Smooth muscle cell (in vitro differentiated cells): ENCODE measurements around the gene TSPAN12. TPM values are rescaled to one million over a fixed set of nuclear protein-coding genes. Genes with fewer than 3 reads are reported as not detected.

Experiments
- DNase-seq: peaks from one replicate; lab custom pipeline; 2025; ENCODE audit not compliant: unreplicated experiment; lab: John Stamatoyannopoulos, UW
- H2AFZ ChIP-seq: fragments of 200-600 bp; sonication (generic); 2 replicates; pipeline ENCODE4 v1.6.0; 2016; ENCODE audit warnings: antibody characterized with exemption, low read depth, mild to moderate bottlenecking
- H3F3A ChIP-seq: fragments of 200-600 bp; sonication (generic); 2 replicates; pipeline ENCODE4 v1.6.0; 2017; ENCODE audit warnings: antibody characterized with exemption, low read depth
- H3K27ac ChIP-seq: fragments of 200-600 bp; sonication (generic); 2 replicates; pipeline ENCODE4 v1.5.1; 2016; ENCODE audit warnings: low read depth, mild to moderate bottlenecking
- H3K27me3 ChIP-seq: fragments of 200-600 bp; sonication (generic); 2 replicates; pipeline ENCODE4 v1.6.1; 2016; ENCODE audit warnings: low read depth, mild to moderate bottlenecking
- H3K36me3 ChIP-seq: fragments of 200-600 bp; sonication (generic); 2 replicates; pipeline ENCODE4 v1.5.1; 2016; ENCODE audit warnings: low read depth
- H3K4me1 ChIP-seq: fragments of 200-600 bp; sonication (generic); 2 replicates; pipeline ENCODE4 v1.5.1; 2016; ENCODE audit warnings: low read depth
- H3K4me2 ChIP-seq: fragments of 200-600 bp; sonication (generic); 2 replicates; pipeline ENCODE4 v1.6.0; 2016; ENCODE audit warnings: mild to moderate bottlenecking
- H3K4me3 ChIP-seq: fragments of 200-600 bp; sonication (generic); 2 replicates; pipeline ENCODE4 v1.5.1; 2016; ENCODE audit warnings: mild to moderate bottlenecking
- H3K79me2 ChIP-seq: fragments of 200-600 bp; sonication (generic); 2 replicates; pipeline ENCODE4 v1.6.0; 2016; ENCODE audit warnings: low read depth, mild to moderate bottlenecking
- H3K9ac ChIP-seq: fragments of 200-600 bp; sonication (generic); 2 replicates; pipeline ENCODE4 v1.6.0; 2016; ENCODE audit warnings: low read depth
- H3K9me3 ChIP-seq: fragments of 200-600 bp; sonication (generic); replicated peaks from 2 replicates; pipeline ENCODE4 v1.5.1; 2016; ENCODE audit warnings: low read depth
- H4K20me1 ChIP-seq: fragments of 200-600 bp; sonication (generic); 2 replicates; pipeline ENCODE4 v1.6.0; 2016; ENCODE audit warnings: low read depth
- WGBS: methylation state at CpG from one replicate; pipeline ENCODE4 v1.1.7; 2016; ENCODE audit warnings: low lambda C conversion rate; 5-methylcytosine and 5-hydroxymethylcytosine counted together
- polyA plus RNA-seq: library from polyadenylated mRNA; unstranded; fragments of >200 nt; fragmentation: Nextera tagmentation; extraction: Ambion mirVana; gene quantifications from 2 replicates; pipeline ENCODE4 v1.2.1, GENCODE V29; 2016
- total RNA-seq: library from RNA; depleted of rRNA; stranded (reverse); fragments of >200 nt; gene quantifications from 2 replicates; pipeline ENCODE4 v1.2.3, GENCODE V29; 2014
- TF ChIP-seq, protein P1 (sequence below): fragments of 200-600 bp; sonication (generic); IDR thresholded peaks from 2 replicates; pipeline ENCODE4 v1.5.1; 2017; ENCODE audit warnings: borderline replicate concordance, mild to moderate bottlenecking, antibody characterized with exemption; ENCODE audit not compliant: insufficient read depth, poor library complexity, severe bottlenecking

TSPAN12 gene
- total and polyA plus RNA-seq, 2 experiments from 2014 or later = 3.7 to 5.8 TPM

- TF ChIP-seq, protein P1, sequence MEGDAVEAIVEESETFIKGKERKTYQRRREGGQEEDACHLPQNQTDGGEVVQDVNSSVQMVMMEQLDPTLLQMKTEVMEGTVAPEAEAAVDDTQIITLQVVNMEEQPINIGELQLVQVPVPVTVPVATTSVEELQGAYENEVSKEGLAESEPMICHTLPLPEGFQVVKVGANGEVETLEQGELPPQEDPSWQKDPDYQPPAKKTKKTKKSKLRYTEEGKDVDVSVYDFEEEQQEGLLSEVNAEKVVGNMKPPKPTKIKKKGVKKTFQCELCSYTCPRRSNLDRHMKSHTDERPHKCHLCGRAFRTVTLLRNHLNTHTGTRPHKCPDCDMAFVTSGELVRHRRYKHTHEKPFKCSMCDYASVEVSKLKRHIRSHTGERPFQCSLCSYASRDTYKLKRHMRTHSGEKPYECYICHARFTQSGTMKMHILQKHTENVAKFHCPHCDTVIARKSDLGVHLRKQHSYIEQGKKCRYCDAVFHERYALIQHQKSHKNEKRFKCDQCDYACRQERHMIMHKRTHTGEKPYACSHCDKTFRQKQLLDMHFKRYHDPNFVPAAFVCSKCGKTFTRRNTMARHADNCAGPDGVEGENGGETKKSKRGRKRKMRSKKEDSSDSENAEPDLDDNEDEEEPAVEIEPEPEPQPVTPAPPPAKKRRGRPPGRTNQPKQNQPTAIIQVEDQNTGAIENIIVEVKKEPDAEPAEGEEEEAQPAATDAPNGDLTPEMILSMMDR = no peak
- H3K36me3 ChIP-seq = no peaks in the 10 kb centered on the region
- H3K9me3 ChIP-seq = no peaks in the 10 kb centered on the region
- DNase-seq = no peak
- H3K4me2 ChIP-seq = peak overlapping the region; percentile 27
- no peak overlapping the region for H3K4me3 ChIP-seq
- H3K27me3 ChIP-seq = no peaks in the 10 kb centered on the region
- 75% methylated on average over 4 of the region's 4 CpGs for WGBS
- no peak overlapping the region for H2AFZ ChIP-seq
- no peaks in the 10 kb centered on the region for H4K20me1 ChIP-seq
- no peaks in the 10 kb centered on the region for H3K79me2 ChIP-seq
- no peak overlapping the region for H3K27ac ChIP-seq
- no peaks in the 10 kb centered on the region for H3F3A ChIP-seq
- H3K4me1 ChIP-seq = peaks cover 16% of the 10 kb centered on the region
- H3K9ac ChIP-seq = no peak overlapping the region
Measured at GRCh38 chr7:120873401-120873800, 15.5 kb upstream of the TSPAN12 start.

DNA sequence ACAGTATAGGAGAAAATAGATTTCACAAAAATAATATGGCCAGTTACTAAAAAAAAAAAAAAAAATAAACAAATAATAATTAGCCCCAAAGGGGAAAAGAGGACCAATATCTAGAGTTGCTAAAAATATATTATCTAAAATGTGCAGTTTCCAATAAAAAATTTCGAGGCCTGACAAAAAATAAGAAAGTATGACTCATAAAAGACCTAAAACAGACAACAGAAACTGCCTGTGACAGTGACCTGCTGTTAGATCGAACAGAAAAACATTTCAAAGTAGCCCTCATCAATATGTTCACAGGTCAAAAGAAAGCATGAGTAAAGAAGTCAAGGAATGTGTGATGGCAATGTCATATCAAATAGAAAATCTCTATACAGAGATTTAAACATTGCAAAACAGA lies 11.8 kb upstream of the TSPAN12 start:
- no peak overlapping the region for H3K27ac ChIP-seq
- no peaks in the 10 kb centered on the region for H3K9me3 ChIP-seq
- H3K36me3 ChIP-seq = no peaks in the 10 kb centered on the region
- H3K79me2 ChIP-seq = no peaks in the 10 kb centered on the region
- no peaks in the 10 kb centered on the region for H4K20me1 ChIP-seq
- H3K4me1 ChIP-seq = peaks cover 27% of the 10 kb centered on the region
- no peak overlapping the region for H3K4me3 ChIP-seq
- H3K27me3 ChIP-seq = no peaks in the 10 kb centered on the region
- no peak overlapping the region for H3K9ac ChIP-seq
- no peak overlapping the region for H3K4me2 ChIP-seq
- TF ChIP-seq, protein P1 = no peak
- no peak for DNase-seq
- 62% methylated on average over 2 of the region's 2 CpGs for WGBS
- H3F3A ChIP-seq = peaks cover 4% of the 10 kb centered on the region
- no peak overlapping the region for H2AFZ ChIP-seq

DNA sequence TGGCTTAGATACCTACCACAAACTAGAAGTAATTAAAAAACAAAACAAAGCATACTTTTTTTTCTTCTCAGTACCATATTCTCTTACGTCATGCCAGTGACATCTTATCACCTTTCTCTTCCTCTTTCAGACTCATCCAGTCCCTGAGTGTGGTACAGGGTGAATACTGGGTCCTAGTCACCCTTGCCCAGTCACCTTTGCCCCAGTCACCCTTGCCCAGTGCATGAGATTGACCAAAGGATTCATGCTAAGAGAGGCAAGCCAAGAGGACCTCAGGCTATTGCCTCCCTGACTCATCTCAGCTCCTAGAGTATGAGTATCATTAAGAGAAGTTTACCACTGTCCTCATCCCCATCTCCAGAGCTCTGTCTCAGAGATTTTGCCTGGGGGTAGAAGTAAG lies 10.0 kb upstream of the TSPAN12 start:
- H3K4me3 ChIP-seq = no peak overlapping the region
- H3K9ac ChIP-seq = no peak overlapping the region
- TF ChIP-seq, protein P1 = no peak
- DNase-seq = no peak
- no peak overlapping the region for H3K4me2 ChIP-seq
- no peaks in the 10 kb centered on the region for H3K79me2 ChIP-seq
- H3K27ac ChIP-seq = peak overlapping the region; percentile 41
- H3K27me3 ChIP-seq = no peaks in the 10 kb centered on the region
- H2AFZ ChIP-seq = no peak overlapping the region
- no peaks in the 10 kb centered on the region for H3K36me3 ChIP-seq
- peaks cover 18% of the 10 kb centered on the region for H3K4me1 ChIP-seq
- 70% methylated on average over 1 of the region's 1 CpG for WGBS
- H4K20me1 ChIP-seq = no peaks in the 10 kb centered on the region
- no peaks in the 10 kb centered on the region for H3K9me3 ChIP-seq
- H3F3A ChIP-seq = peaks cover 4% of the 10 kb centered on the region

- Histone ChIP-seq H3K4me2 (peak overlapping the region; percentile 15), H3K9ac (no peak overlapping the region), H3K4me3 (no peak overlapping the region), H3K36me3 (no peaks in the 10 kb centered on the region), H3K79me2 (no peaks in the 10 kb centered on the region), H3F3A (peaks cover 4% of the 10 kb centered on the region), H3K4me1 (peaks cover 11% of the 10 kb centered on the region), H3K27ac (peak overlapping the region; percentile 48), H2AFZ (peak overlapping the region; percentile 64), H4K20me1 (no peaks in the 10 kb centered on the region), H3K9me3 (no peaks in the 10 kb centered on the region), H3K27me3 (no peaks in the 10 kb centered on the region)
- 14% methylated on average over 1 of the region's 1 CpG for WGBS
- no peak for DNase-seq
- TF ChIP-seq, protein P1 = no peak
Measured at GRCh38 chr7:120865191-120865981, 7.4 kb upstream of the TSPAN12 start.
